K562 (cell line): ENCODE measurements around the gene ALDH7A1. TPM values are rescaled to one million over a fixed set of nuclear protein-coding genes. Genes with fewer than 3 reads are reported as not detected.

Experiments used
- ATAC-seq: fragments of 200-7000 bp; cut with Tn5 transposase; 3 replicates; pipeline ENCODE4 v1.9.1; 2020; ENCODE audit warnings: moderate library complexity
- BruUV-seq: library from RNA; stranded (reverse); fragments of 400-500 nt; replicated peaks from 2 replicates; lab custom pipeline; 2021; lab: Mats Ljungman, UMichigan
- CTCF ChIA-PET: fragments of 300-600 bp; formaldehyde crosslinking; extraction: SDS; loops from one replicate; lab custom pipeline; 2021; ENCODE audit warnings: low intra/inter-chr PET ratio; lab: Yijun Ruan, JAX
- POLR2A ChIA-PET: fragments of 300-600, 350-650 bp; sonication (Branson Sonifier 250); formaldehyde crosslinking; extraction: SDS; loops from one replicate; lab custom pipeline; 2021; ENCODE audit warnings: antibody characterized with exemption, inconsistent platforms; lab: Yijun Ruan, JAX
- DNase-seq, 4 experiments: peaks; one replicate each; pipeline versions ENCODE4 v3.0.0 to v3.0.0-alpha.2; 2011 to 2018; ENCODE audit warnings: low spot score in 3 of 4, mixed read lengths in 3 of 4; ENCODE audit errors: extremely low read depth in 1 of 4
- FAIRE-seq: peaks from 2 replicates; lab custom pipeline; 2011; peaks lifted over from hg19 to GRCh38; lab: Jason Lieb, UNC
- H2AFZ ChIP-seq: 2 replicates; pipeline ENCODE4 v1.6.0; 2011; ENCODE audit warnings: low read depth, low read length, control low read depth, inconsistent platforms
- H3K27ac ChIP-seq: fragments of 200-600 bp; 3 replicates; pipeline ENCODE4 v1.8.0; 2011; ENCODE audit warnings: low read depth, mild to moderate bottlenecking, control low read depth, inconsistent platforms, low read length, moderate library complexity, mixed read lengths; ENCODE audit errors: extremely low read depth
- H3K27me3 ChIP-seq, 2 experiments: fragments of 300-600 bp in 1 of 2; 2 replicates in 1 of 2; 3 replicates in 1 of 2; pipeline versions ENCODE4 v1.6.0 to v1.8.0; 2011; ENCODE audit warnings: inconsistent platforms in 2 of 2, low read length in 2 of 2, mild to moderate bottlenecking in 1 of 2, mixed read lengths in 1 of 2, moderate library complexity in 1 of 2; ENCODE audit not compliant: control insufficient read depth in 2 of 2, insufficient read depth in 2 of 2
- H3K36me3 ChIP-seq: fragments of 300-600 bp; 3 replicates; pipeline ENCODE4 v1.8.0; 2011; ENCODE audit warnings: mild to moderate bottlenecking, low read length, inconsistent platforms; ENCODE audit not compliant: control insufficient read depth, insufficient read depth
- H3K4me1 ChIP-seq, 2 experiments: fragments of 200-600 bp in 1 of 2; replicated peaks in 1 of 2; 2 replicates in 1 of 2; 3 replicates in 1 of 2; pipeline versions ENCODE4 v1.5.1 to v1.8.0; 2011; ENCODE audit warnings: inconsistent platforms in 2 of 2, low read length in 2 of 2, mild to moderate bottlenecking in 1 of 2, mixed read lengths in 1 of 2, moderate library complexity in 1 of 2; ENCODE audit not compliant: control insufficient read depth in 2 of 2, insufficient read depth in 2 of 2
- H3K4me2 ChIP-seq: 2 replicates; pipeline ENCODE4 v1.6.1; 2011; ENCODE audit warnings: low read length, control low read depth, inconsistent platforms, mixed read lengths; ENCODE audit not compliant: insufficient read depth
- H3K4me3 ChIP-seq: fragments of 200-600 bp; sonication (generic), shearing (Covaris generic); 2 replicates; pipeline ENCODE4 v1.5.1; 2016; ENCODE audit warnings: control low read depth, inconsistent platforms
- H3K79me2 ChIP-seq: fragments of 200-600 bp; 3 replicates; pipeline ENCODE4 v1.8.0; 2011; ENCODE audit warnings: low read length, inconsistent platforms; ENCODE audit not compliant: control insufficient read depth, insufficient read depth
- H3K9ac ChIP-seq, 2 experiments: 2 replicates each; pipeline versions ENCODE4 v1.6.0 to v1.6.1; 2011; ENCODE audit warnings: low read depth in 2 of 2, low read length in 2 of 2, control low read depth in 1 of 2, inconsistent platforms in 1 of 2, mild to moderate bottlenecking in 1 of 2, mixed read lengths in 1 of 2; ENCODE audit not compliant: insufficient read depth in 1 of 2
- H3K9me1 ChIP-seq: one replicate; pipeline ENCODE4 v1.6.0; 2011; ENCODE audit warnings: inconsistent platforms, mild to moderate bottlenecking, low read length, moderate library complexity; ENCODE audit not compliant: control insufficient read depth, insufficient read depth
- H3K9me3 ChIP-seq: replicated peaks from 2 replicates; pipeline ENCODE4 v1.5.1; 2011; ENCODE audit warnings: low read depth, low read length, inconsistent platforms; ENCODE audit not compliant: control insufficient read depth, insufficient read depth
- H4K20me1 ChIP-seq: replicated peaks from 2 replicates; pipeline ENCODE4 v1.6.1; 2011; ENCODE audit warnings: low read length, inconsistent platforms, mixed read lengths; ENCODE audit not compliant: control insufficient read depth, insufficient read depth
- GABPB2 ChIP-seq: fragments of 250-450 bp; sonication (Bioruptor Pico); conservative IDR thresholded peaks from 2 replicates; pipeline ENCODE4 v1.5.1; 2021; ENCODE audit warnings: mild to moderate bottlenecking
- MLX ChIP-seq, 2 experiments: fragments of 450-650 bp in 1 of 2; sonication (generic) in 1 of 2; formaldehyde crosslinking; conservative IDR thresholded peaks; 2 replicates each; pipeline versions ENCODE4 v1.4.0 to v1.8.1; 2020 to 2022; ENCODE audit warnings: mild to moderate bottlenecking in 1 of 2, missing genetic modification reagents in 1 of 2
- NFYB ChIP-seq: IDR thresholded peaks from 2 replicates; pipeline ENCODE4 v1.6.1; 2011; ENCODE audit warnings: mild to moderate bottlenecking, moderate library complexity; ENCODE audit not compliant: insufficient read length; ENCODE audit errors: extremely low read depth
- SREBF2 ChIP-seq: sonication (generic); formaldehyde crosslinking; IDR thresholded peaks from 2 replicates; pipeline ENCODE4 v1.4.0; 2020; ENCODE audit warnings: mild to moderate bottlenecking, missing genetic modification reagents
- STAT5A ChIP-seq: IDR thresholded peaks from 2 replicates; pipeline ENCODE4 v1.6.1; 2012; ENCODE audit warnings: low read length, inconsistent platforms, borderline replicate concordance
- ZNF316 ChIP-seq: fragments of 450-650 bp; IDR thresholded peaks from 2 replicates; pipeline ENCODE4 v1.6.1; 2016
- ZNF699 ChIP-seq: fragments of 250-450 bp; sonication (Bioruptor Pico); IDR thresholded peaks from 2 replicates; pipeline ENCODE4 v1.8.0; 2021; ENCODE audit warnings: mild to moderate bottlenecking, moderate library complexity; ENCODE audit not compliant: insufficient replicate concordance
- WGBS: fragments of 100-300 bp; shearing (Covaris generic); methylation state at CpG from one replicate; pipeline ENCODE4 v1.1.6; 2016; ENCODE audit warnings: low coverage, mixed read lengths; ENCODE audit not compliant: insufficient coverage; ENCODE audit errors: missing lambda C conversion rate; 5-methylcytosine and 5-hydroxymethylcytosine counted together
- in situ Hi-C: fragments of 300-500 bp; cut with MboI; formaldehyde crosslinking; loops from 4 replicates; pipeline ENCODE4 v1.15.0; 2018; ENCODE audit warnings: inconsistent platforms, mixed read lengths
- intact Hi-C: fragments of 100-400 bp; cut with micrococcal nuclease; formaldehyde crosslinking; loops from 2 replicates; pipeline ENCODE4 v1.14.2; 2022
- polyA plus RNA-seq, 8 experiments: library from polyadenylated mRNA; depleted of rRNA in 4 of 8; stranded (reverse) in 5 of 8; unstranded in 3 of 8; fragments of >200 nt; fragmentation: Nextera tagmentation in 2 of 8; fragmentation: Illumina TruSeq in 1 of 8; extraction: Ambion mirVana in 2 of 8; extraction: Trizol in 1 of 8; gene quantifications; 2 replicates each; pipeline versions ENCODE4 v1.2.1 to v1.2.3, GENCODE V29; 2011 to 2014; ENCODE audit warnings: inconsistent platforms in 1 of 8, missing spikeins in 1 of 8
- total RNA-seq, 7 experiments: library from RNA; depleted of rRNA in 6 of 7; stranded (reverse); fragments of >200 nt in 6 of 7; fragmentation: Illumina TruSeq in 2 of 7; extraction: Trizol in 2 of 7; gene quantifications; 2 replicates each; pipeline versions ENCODE4 v1.2.1 to v1.2.3, GENCODE V29; 2011 to 2021; ENCODE audit warnings: low replicate concordance in 1 of 7
- TF ChIP-seq, protein P1 (sequence below), 2 experiments: IDR thresholded peaks; 2 replicates each; pipeline ENCODE4 v1.6.1; 2011; ENCODE audit warnings: borderline replicate concordance in 1 of 2, control low read depth in 1 of 2, low read depth in 1 of 2, low read length in 1 of 2, mild to moderate bottlenecking in 1 of 2, mixed read lengths in 1 of 2, moderate library complexity in 1 of 2; ENCODE audit not compliant: insufficient read depth in 1 of 2, insufficient read length in 1 of 2, poor library complexity in 1 of 2, severe bottlenecking in 1 of 2; ENCODE audit errors: extremely low read depth in 1 of 2

ALDH7A1 gene
- total and polyA plus RNA-seq, 9 of the 15 experiments (the other 6 are each of a cell fraction or from before 2014, with no cell fraction given) = 0.04 to 0.49 TPM; not detected in 7

DNA sequence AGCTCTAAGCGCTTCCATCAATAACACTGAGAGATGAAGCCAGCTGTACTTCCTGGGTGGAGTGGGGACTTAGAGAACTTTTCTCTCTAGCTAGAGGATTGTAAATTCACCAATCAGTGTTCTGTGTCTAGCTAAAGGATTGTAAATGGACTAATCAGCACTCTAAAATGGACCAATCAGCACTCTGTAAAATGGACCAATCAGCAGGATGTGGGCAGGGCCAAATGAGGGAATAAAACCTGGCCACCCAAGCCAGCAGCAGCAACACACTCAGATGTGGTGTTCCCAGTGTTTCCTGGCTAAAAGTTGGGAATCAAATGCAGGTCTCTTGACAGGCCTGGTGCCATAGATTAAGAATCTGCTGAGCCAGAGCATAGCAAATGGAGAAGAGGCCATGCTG is 60.5 kb downstream of the ALDH7A1 start:
- H4K20me1 ChIP-seq = no peaks in the 10 kb centered on the region
- no peaks in the 10 kb centered on the region for H3K79me2 ChIP-seq
- in situ Hi-C loops = no loop called here
- no peak overlapping the region for H3K27ac ChIP-seq
- H3K4me1 ChIP-seq = peaks cover 10 to 14% of the 10 kb centered on the region in 2 experiments; a peak in 2 of 5 replicates
- FAIRE-seq (no peak), DNase-seq (no peak), ATAC-seq (no peak)
- H3K9me1 ChIP-seq = no peaks in the 10 kb centered on the region
- no peak overlapping the region for H2AFZ ChIP-seq
- no peak overlapping the region for H3K4me3 ChIP-seq
- CTCF ChIA-PET = no interaction called here
- H3K27me3 ChIP-seq = no peaks in the 10 kb centered on the region
- intact Hi-C loops = no loop called here
- WGBS = 100% methylated on average over 1 of the region's 1 CpG
- H3K4me2 ChIP-seq = no peak overlapping the region
- peak; percentile 84 for TF ChIP-seq NFYB
- peak; percentile 41; the same call in 1 of the 2 replicates for TF ChIP-seq ZNF316
- TF ChIP-seq ZNF699 (CRISPR knock-in tag) = no peak
- no peak for TF ChIP-seq STAT5A
- no peaks in the 10 kb centered on the region for H3K36me3 ChIP-seq
- no peaks in the 10 kb centered on the region; the same call in 1 of the 2 replicates for H3K9me3 ChIP-seq
- no TSS peak for BruUV-seq
- no peak overlapping the region for H3K9ac ChIP-seq
- POLR2A ChIA-PET = interaction anchor here (1.2 kb wide), 1 partner anchor 14 kb away, joined by 4 read pairs; no protein-coding TSS in a partner anchor

GRCh38 chr5:126531543-126532120 is 63.4 kb downstream of the ALDH7A1 start:
- Histone ChIP-seq H3K27ac (peak overlapping the region; percentile 72), H4K20me1 (no peaks in the 10 kb centered on the region), H3K79me2 (no peaks in the 10 kb centered on the region), H3K9me1 (no peaks in the 10 kb centered on the region), H3K4me2 (peak overlapping the region; percentile 43; the same call in 1 of the 2 replicates), H3K9me3 (no peaks in the 10 kb centered on the region; the same call in 1 of the 2 replicates), H3K9ac (peak overlapping the region in 1 of 2 experiments; percentile 40; a peak in 2 of 4 replicates), H3K4me3 (no peak overlapping the region), H3K36me3 (no peaks in the 10 kb centered on the region; the same call in 2 of the 3 replicates), H3K4me1 (peaks cover 5 to 12% of the 10 kb centered on the region in 2 experiments; a peak in 2 of 5 replicates), H2AFZ (peak overlapping the region; percentile 76), H3K27me3 (no peaks in the 10 kb centered on the region)
- POLR2A ChIA-PET = interaction anchor here (0.8 to 1.7 kb wide), 5 partner anchors 11 to 154 kb away, joined by 3 to 7 read pairs (median 3); no protein-coding TSS in a partner anchor
- peak in 2 of 4 experiments; percentile 81 to 86 for DNase-seq
- FAIRE-seq = peak; percentile 92
- peak; percentile 93 for ATAC-seq
- 8% methylated on average over 4 of the region's 4 CpGs for WGBS
- no TSS peak for BruUV-seq
- intact Hi-C loops (loop anchor here (2.0 kb wide), 1 partner anchor 17 kb away; no protein-coding TSS in a partner anchor), in situ Hi-C loops (no loop called here)
- CTCF ChIA-PET = no interaction called here
- TF ChIP-seq SREBF2 (CRISPR knock-in tag) (no peak), GABPB2 (CRISPR knock-in tag) (no peak), MLX (CRISPR knock-in tag; conservative IDR thresholded peaks at IDR 0.05) (no peak)
- TF ChIP-seq, protein P1, sequence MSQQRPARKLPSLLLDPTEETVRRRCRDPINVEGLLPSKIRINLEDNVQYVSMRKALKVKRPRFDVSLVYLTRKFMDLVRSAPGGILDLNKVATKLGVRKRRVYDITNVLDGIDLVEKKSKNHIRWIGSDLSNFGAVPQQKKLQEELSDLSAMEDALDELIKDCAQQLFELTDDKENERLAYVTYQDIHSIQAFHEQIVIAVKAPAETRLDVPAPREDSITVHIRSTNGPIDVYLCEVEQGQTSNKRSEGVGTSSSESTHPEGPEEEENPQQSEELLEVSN (IDR thresholded peaks at IDR 0.05; ENCODE audit: borderline replicate concordance in 1 of 2, extremely low read depth in 1 of 2, insufficient read depth in 1 of 2, insufficient read length in 1 of 2, low read depth in 1 of 2, low read length in 1 of 2, poor library complexity in 1 of 2, severe bottlenecking in 1 of 2) = no peak
